ENCODE measurements around the gene ME3. TPM values are rescaled to one million over a fixed set of nuclear protein-coding genes. Genes with fewer than 3 reads are reported as not detected.
A peak's percentile ranks its signal among the peaks of the same experiment; 100 is the strongest.

The ME3 gene
- total and polyA plus RNA-seq, 4 donors = 1.4 to 7.2 (median 2.3) TPM

GRCh38 chr11:86550757-86551156 lies 121.7 kb downstream of the ME3 start:
- H3K9ac ChIP-seq (ENCODE audit: low read depth in 1 of 2, low read length in 2 of 2) = no peak overlapping the region

GRCh38 chr11:86548271-86548917 lies 124.0 kb downstream of the ME3 start:
- 84% methylated on average over 6 of the region's 6 CpGs for WGBS
- Histone ChIP-seq H3K4me3 (ENCODE audit: low read depth in 1 of 3, low read length in 3 of 3) (no peak overlapping the region), H3K27me3 (ENCODE audit: control insufficient read depth in 4 of 4, insufficient read depth in 4 of 4, low read length in 3 of 4) (no peaks in the 10 kb centered on the region), H3K4me1 (ENCODE audit: control insufficient read depth in 4 of 4, insufficient read depth in 4 of 4, low read length in 3 of 4) (peaks cover 0 to 2% (median 0%) of the 10 kb centered on the region in 4 donors), H3K36me3 (ENCODE audit: control insufficient read depth in 4 of 4, insufficient read depth in 3 of 4, low read depth in 1 of 4, low read length in 3 of 4) (no peaks in the 10 kb centered on the region), H3K27ac (ENCODE audit: low read depth in 1 of 2, low read length in 2 of 2) (peak overlapping the region; percentile 32 to 42), H3K9me3 (ENCODE audit: control insufficient read depth in 4 of 4, low read length in 3 of 4) (no peaks in the 10 kb centered on the region), H3K9ac (ENCODE audit: low read depth in 1 of 2, low read length in 2 of 2) (no peak overlapping the region)
- DNase-seq (ENCODE audit: low spot score) = no peak
- TF ChIP-seq REST (IDR thresholded peaks at IDR 0.05) (no peak), ZBTB33 (IDR thresholded peaks at IDR 0.05) (no peak), SP1 (IDR thresholded peaks at IDR 0.05) (no peak), GABPA (IDR thresholded peaks at IDR 0.05 in 1 of 2, conservative IDR thresholded peaks at IDR 0.05 in 1 of 2) (no peak), CTCF (IDR thresholded peaks at IDR 0.05; ENCODE audit: low read depth, low read length, missing input control) (no peak)

More at GRCh38 chr11:86550757-86551156, 121.7 kb downstream of the ME3 start:
- 99% methylated on average over 2 of the region's 2 CpGs for WGBS
- Histone ChIP-seq H3K27me3 (ENCODE audit: control insufficient read depth in 4 of 4, insufficient read depth in 4 of 4, low read length in 3 of 4) (no peaks in the 10 kb centered on the region), H3K4me3 (ENCODE audit: low read depth in 1 of 3, low read length in 3 of 3) (no peak overlapping the region), H3K4me1 (ENCODE audit: control insufficient read depth in 4 of 4, insufficient read depth in 4 of 4, low read length in 3 of 4) (peaks cover 0 to 2% (median 0%) of the 10 kb centered on the region in 4 donors), H3K27ac (ENCODE audit: low read depth in 1 of 2, low read length in 2 of 2) (no peak overlapping the region), H3K9me3 (ENCODE audit: control insufficient read depth in 4 of 4, low read length in 3 of 4) (no peaks in the 10 kb centered on the region), H3K36me3 (ENCODE audit: control insufficient read depth in 4 of 4, insufficient read depth in 3 of 4, low read depth in 1 of 4, low read length in 3 of 4) (no peaks in the 10 kb centered on the region)
- no peak for DNase-seq (ENCODE audit: low spot score)
- TF ChIP-seq FOXA1 (IDR thresholded peaks at IDR 0.05) (no peak), GABPA (IDR thresholded peaks at IDR 0.05 in 1 of 2, conservative IDR thresholded peaks at IDR 0.05 in 1 of 2) (no peak), ZBTB33 (IDR thresholded peaks at IDR 0.05) (no peak), RAD21 (IDR thresholded peaks at IDR 0.05) (no peak), FOXA2 (IDR thresholded peaks at IDR 0.05) (no peak), CTCF (IDR thresholded peaks at IDR 0.05; ENCODE audit: low read depth, low read length, missing input control) (no peak), HNF4G (IDR thresholded peaks at IDR 0.05) (no peak), TAF1 (conservative IDR thresholded peaks at IDR 0.05) (no peak), MAX (IDR thresholded peaks at IDR 0.05) (no peak), NR2F2 (IDR thresholded peaks at IDR 0.05) (no peak), ATF3 (IDR thresholded peaks at IDR 0.05) (no peak), YY1 (IDR thresholded peaks at IDR 0.05) (no peak), RXRA (IDR thresholded peaks at IDR 0.05) (no peak), JUND (IDR thresholded peaks at IDR 0.05) (no peak), EGR1 (IDR thresholded peaks at IDR 0.05; ENCODE audit: low read depth in 2 of 2) (no peak)

All from liver (tissue), 9 donors.